Posterior cingulate gyrus (tissue), 11 donors: Measurements from ENCODE around the gene JPT1.
"Not testable (repeated sequence)": the region's sequence is repeated elsewhere in the genome, so short reads cannot be mapped to it uniquely, and the experiment has no call there.

ENCODE experiments used
- DNase-seq, 10 donors: peaks; one replicate each; pipeline versions ENCODE4 v3.0.0 to v3.0.0-alpha.2; 2020 to 2021; ENCODE audit warnings: mixed read lengths in 3 of 10
- intact Hi-C: fragments of 100-400 bp; cut with DNase I; formaldehyde crosslinking; loops from one replicate; pipeline ENCODE4 v1.15.1; 2023

The JPT1 gene

GRCh38 chr17:75159196-75160031 lies 5.1 kb upstream of the JPT1 start:
- DNase-seq, result peak in 1 of 10 donors; percentile 1

DNA sequence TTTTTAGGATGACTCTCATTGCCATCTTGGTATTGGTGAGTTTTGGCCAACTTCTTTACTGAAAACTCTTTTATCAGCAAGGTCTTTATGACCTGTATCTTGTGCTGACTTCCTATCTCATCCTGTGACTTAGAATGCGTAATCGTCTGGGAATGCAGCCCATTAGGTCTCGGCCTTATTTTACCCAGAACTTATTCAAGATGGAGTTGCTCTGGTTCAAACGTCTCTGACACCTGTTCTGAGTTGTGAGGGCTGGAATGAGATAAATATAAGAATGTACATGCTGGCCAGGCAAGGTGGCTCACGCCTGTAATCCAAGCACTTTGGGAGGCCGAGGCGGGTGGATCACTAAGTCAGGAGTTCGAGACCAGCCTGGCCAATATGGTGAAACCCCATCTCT lies 4.2 kb upstream of the JPT1 start:
- intact Hi-C loops, DNase-seq: not testable (repeated sequence)

More at GRCh38 chr17:75159196-75160031, 5.1 kb upstream of the JPT1 start:
- intact Hi-C loops, result no loop called here

DNA sequence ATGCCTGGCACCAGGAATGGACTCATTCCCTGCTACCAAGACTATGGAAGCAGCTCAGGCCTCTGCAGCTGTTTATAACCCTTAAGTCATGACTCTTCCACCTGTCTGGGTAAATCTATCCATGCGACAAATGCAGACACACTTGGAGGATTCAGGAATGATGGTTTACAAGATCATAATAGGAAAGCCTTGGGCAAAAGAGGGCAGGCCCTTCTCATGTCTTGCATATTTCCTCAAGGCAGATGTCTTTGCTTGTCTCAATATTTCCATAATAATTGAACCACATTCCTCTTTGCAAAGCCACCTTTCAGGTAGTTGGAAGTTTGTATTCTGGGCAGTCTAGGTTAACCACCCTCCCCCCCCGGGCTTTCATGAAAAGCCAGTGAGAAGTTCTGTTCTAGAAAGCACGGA lies 884 bp upstream of the JPT1 start:
- DNase-seq, result no peak
- intact Hi-C loops, result no loop called here

GRCh38 chr17:75153780-75154194 lies 525 bp downstream of the JPT1 start:
- intact Hi-C loops, result no loop called here
- DNase-seq, result peak in 6 of 10 donors; percentile 17 to 84 (median 38)

DNA sequence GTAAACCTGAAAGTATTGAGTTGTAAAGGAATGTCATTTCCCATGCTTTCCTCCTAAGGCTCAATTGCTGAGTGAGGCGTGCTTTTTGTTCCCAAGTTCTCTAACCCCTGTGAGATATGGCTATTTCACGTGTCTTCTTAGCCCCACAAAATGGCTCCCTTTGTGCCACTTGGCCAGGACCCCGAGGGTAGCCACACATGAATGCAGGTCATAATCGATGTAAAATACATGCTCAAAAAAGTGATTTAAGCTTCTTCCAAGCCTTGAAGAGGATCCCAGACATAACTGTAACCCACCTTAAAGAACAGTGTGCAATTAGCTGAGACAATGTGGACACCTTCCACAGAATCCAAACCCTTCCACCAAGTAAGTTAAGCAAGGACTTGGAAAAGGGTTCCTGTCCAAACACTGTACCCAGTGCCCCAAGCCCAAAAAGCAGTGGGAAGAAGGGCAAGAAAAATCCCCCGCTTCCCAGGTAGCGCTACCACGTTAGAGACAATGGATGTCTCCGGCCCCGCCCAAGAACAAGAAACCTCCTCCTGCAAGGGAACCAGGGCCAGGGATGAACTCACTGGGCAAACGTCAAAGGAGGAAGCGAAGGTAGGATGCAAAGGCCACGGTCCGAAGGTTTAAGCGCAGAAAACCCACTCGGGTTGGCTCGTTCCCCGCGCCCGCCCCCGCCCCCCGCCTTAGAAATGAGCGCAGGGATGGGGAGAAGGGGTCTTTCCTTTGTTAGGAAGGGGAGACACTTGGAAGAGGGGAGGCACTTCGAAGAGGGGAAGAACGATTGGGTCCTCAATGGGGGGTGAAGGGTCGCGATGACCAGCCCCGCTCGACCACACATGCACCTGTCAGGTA lies 1.2 kb downstream of the JPT1 start:
- intact Hi-C loops, result no loop called here
- DNase-seq, result peak in 1 of 10 donors; percentile 66

GRCh38 chr17:75152523-75152921 lies 1.8 kb downstream of the JPT1 start:
- intact Hi-C loops, result no loop called here
- no peak for DNase-seq

DNA sequence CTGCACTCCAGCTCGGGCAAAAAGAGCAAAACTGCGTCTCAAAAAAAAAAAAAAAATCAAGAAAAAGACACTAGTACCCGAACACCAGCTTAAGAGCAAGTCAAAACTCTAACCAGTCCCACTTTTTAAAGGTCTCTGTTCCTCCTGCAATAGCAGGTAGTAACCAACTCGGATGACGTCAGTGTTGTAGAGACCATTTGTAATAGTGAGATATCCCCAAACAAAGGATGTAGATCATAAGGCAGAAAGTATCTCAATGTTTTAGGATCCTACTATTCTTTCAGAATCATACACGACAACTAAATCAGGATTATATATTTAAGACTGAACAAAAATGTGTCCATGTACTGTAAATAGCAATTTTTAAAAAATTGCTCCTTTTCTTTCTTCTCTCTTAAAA lies 2.4 kb downstream of the JPT1 start:
- no peak for DNase-seq
- intact Hi-C loops, result no loop called here

- intact Hi-C loops, result no loop called here
- peak in 1 of 10 donors; percentile 23 for DNase-seq
Measured at GRCh38 chr17:75147878-75148546, 6.3 kb downstream of the JPT1 start.

DNA sequence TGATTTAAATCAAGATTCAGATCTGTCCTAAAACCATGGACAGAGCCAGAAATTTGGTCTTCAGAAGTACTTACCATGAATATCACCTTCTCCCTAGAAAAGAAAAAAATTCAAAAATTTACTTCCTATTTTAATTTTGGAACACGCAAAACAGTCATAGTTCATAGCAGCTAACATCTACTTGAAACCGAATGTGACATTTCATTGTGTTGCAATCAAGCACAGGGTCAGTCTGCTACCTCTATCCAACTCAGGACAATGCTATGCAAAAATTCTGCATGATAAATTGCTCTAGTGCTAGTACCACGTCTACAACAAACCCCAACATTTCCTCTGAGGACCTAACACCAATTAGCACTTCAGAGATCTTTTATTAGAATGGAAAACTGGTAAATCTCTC lies 7.7 kb downstream of the JPT1 start:
- no peak for DNase-seq
- intact Hi-C loops, result no loop called here

GRCh38 chr17:75144816-75145512 lies 9.3 kb downstream of the JPT1 start:
- intact Hi-C loops, result no loop called here
- peak in 2 of 10 donors; percentile 48 to 79 for DNase-seq

DNA sequence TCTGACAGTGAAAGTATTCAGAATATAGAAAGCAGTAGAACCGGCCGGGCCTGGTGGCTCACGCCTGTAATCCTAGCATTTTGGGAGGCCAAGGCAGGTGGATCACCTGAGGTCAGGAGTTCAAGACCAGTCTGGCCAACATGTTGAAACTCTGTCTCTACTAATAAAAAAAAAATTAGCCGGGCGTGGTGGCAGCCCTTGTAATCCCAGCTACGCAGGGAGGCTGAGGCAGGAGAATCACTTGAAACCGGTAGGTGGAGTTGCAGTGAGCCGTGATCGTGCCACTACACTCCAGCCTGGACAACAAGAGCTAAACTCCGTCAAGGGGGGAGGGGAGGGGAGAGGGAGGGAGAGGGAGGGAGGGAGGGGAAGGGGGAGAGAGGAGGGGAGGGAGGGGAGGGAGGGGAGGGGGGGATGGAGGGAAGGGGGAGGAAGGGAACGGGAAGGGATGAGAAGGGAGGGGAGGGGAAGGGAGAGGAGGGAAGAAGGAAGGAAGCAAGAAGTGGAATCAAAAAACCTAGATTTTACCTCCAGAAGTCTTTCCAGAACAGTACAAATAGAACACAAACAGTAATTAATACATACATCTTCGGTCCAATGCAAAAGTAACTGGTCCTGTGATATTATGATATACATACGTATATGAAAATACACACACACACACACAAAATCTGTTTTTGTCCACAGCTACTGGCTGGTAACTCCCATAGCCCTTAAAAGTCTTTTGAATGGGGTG lies 11.9 kb downstream of the JPT1 start:
- intact Hi-C loops, result no loop called here
- DNase-seq, result peak in 2 of 10 donors; percentile 4 to 55

DNA sequence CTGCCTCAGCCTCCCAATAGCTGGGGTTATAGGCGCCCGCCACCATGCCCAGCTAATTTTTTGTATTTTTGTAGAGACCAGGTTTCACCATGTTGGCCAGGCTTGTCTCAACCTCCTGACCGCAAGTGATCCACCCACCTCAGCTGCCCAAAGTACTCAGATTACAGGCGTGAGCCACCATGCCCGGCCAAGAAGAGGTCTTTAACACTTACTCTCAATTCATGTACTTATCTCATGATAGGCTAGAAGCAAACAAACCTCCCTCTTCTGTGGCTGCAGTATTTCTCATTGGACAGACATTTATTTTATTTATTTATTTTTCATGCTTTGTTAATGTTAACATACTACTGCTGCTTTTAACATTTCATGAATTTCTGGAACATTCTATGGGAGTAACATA lies 15.8 kb downstream of the JPT1 start:
- intact Hi-C loops, result no loop called here

DNA sequence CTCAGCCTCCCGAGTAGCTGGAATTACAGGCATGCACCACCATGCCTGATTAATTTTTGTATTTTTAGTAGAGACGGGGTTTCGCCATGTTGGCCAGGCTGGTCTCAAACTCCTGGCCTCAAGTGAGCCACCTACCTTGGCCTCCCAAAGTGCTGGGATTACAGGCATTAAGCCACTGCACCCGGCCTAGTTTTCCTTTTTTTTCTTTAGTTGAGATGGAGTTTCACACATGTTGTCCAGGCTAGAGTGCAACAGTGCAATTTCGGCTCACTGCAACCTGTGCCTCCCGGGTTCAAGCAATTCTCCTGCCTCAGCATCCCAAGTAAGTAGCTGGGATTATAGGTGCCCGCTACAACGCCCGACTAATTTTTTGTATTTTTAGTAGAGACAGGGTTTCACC lies 16.6 kb downstream of the JPT1 start:
- intact Hi-C loops, result not testable (repeated sequence)
- peak in 2 of 10 donors; percentile 6 to 13 for DNase-seq

More for the DNA sequence above, 15.8 kb downstream of the JPT1 start:
- DNase-seq, result peak in 1 of 10 donors; percentile 49

GRCh38 chr17:75135946-75136345 lies 18.4 kb downstream of the JPT1 start:
- DNase-seq, result peak in 2 of 10 donors; percentile 36 to 56
- intact Hi-C loops, result no loop called here

- DNase-seq, result peak in 2 of 10 donors; percentile 39 to 51
- intact Hi-C loops, result no loop called here
Measured at GRCh38 chr17:75135452-75135851, 18.9 kb downstream of the JPT1 start.

- intact Hi-C loops, result not testable (repeated sequence)
- DNase-seq, result peak in 3 of 10 donors; percentile 31 to 54 (median 42)
Measured at GRCh38 chr17:75133607-75134347, 20.5 kb downstream of the JPT1 start.

- intact Hi-C loops, result no loop called here
- DNase-seq, result peak in 3 of 10 donors; percentile 35 to 56 (median 52)
Measured at GRCh38 chr17:75133001-75133400, 21.3 kb downstream of the JPT1 start.
